Liver (tissue), 4 donors: Measurements from ENCODE around the gene BMAL1. TPM values are rescaled to one million over a fixed set of nuclear protein-coding genes. Genes with fewer than 3 reads are reported as not detected.

Experiments used
- polyA plus RNA-seq, 2 donors: library from polyadenylated mRNA; stranded (reverse) in 1 of 2; unstranded in 1 of 2; fragments of 200-250 nt in 1 of 2; fragments of >200 nt in 1 of 2; fragmentation: Nextera tagmentation in 1 of 2; extraction: Ambion mirVana in 1 of 2; gene quantifications; one replicate each; pipeline versions ENCODE4 v1.2.1 to v1.2.3, GENCODE V29; 2013 to 2015
- total RNA-seq, 2 donors: library from RNA; depleted of rRNA; stranded (reverse); fragments of >200 nt; gene quantifications; one replicate each; pipeline ENCODE4 v1.2.3, GENCODE V29; 2014
- donor health status: healthy.
- donor health status: healthy.
- donor health status: healthy.

The BMAL1 gene
- total and polyA plus RNA-seq, 4 donors, result 4.7 to 39.0 (median 15.0) TPM

Other genes with a start within 250 kb of the BMAL1 start
- 10 to 100 TPM; 12.6 to 12.7 TPM for gene BTBD10, start 185.4 kb downstream of the BMAL1 start, total RNA-seq
- gene BTBD10, start 185.4 kb downstream of the BMAL1 start, polyA plus RNA-seq, result 1 to 10 TPM; 3.7 to 5.0 TPM
- not detected for gene PTH, start 218.2 kb downstream of the BMAL1 start, total RNA-seq
- gene PTH, start 218.2 kb downstream of the BMAL1 start, polyA plus RNA-seq, result not detected